DLD1 (cell line): ENCODE results near the gene PPP1R1A.

Source experiments
- in situ Hi-C: cut with HindIII; loops from 2 replicates; pipeline ENCODE4 v1.10.0; 2017; ENCODE audit warnings: low sequenced_read_pairs

PPP1R1A gene

DNA sequence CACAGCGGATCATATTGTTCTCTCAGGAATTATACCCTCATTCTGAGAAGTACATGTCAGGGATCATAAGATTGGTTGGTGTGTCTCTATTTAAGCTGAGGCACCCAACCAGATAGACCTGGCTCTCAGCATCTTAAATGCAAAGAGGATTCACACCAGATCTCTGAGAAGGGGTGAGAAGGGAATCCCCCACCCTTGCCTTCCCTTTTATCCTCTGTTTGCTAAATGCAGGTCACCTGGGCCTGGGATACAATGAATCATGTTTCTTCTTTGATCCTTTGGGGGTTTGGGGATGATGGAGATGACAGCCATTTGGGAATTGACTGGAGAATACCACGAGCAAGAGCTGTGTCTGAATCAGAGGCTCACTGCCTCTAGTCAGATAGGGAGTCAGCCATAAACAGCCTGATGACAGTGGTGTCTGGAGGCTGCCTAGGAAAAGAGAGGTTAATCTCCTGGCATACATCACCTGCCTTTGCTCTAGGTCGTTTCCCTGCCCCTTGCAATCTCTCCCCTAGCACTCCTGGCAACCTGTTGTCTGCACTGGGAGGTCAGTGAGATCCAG, 50.2 kb downstream of the PPP1R1A start:
- in situ Hi-C loops: no loop called here

DNA sequence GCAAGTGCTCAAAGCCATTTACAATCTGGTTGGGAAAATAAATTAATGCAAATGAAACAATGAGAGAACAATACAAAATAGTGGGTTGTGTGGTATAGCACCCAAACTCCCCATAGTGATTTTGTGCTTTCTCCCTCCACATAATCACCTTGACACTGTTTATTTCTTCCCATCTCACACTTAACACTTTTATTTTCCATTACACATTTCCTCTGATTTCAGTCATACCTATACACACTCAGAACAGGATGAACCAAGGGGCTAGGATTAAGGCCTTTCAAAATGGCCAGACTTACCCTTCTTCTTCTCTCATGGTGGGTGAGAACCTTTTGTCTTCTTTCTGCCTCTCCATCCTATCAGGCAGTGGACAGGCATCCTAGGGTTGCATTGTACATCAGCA, 53.0 kb downstream of the PPP1R1A start:
- in situ Hi-C loops: no loop called here

DNA sequence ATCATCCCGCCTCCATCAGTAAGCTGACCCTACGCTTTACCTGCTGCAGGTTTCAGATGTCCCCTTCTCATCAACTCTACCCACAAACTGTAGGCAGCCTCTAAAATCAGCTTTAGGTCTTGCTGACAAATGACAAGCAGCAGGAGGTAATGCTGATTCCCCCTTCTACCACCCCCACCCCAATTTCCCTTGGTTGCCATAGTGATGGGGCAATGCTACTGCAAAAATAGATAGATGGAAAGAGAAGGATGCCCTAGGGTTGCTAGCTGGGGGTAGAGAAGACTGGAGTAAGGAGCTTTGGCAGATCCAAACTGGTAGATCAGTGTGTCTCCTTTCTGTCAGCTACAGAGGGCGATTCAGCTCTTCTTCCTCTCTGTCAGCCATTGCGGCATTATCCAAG, 58.9 kb downstream of the PPP1R1A start:
- in situ Hi-C loops: no loop called here
